ENCODE data around the gene MED19.

Gene MED19

GRCh38 chr11:57656885-57657193, 55.2 kb downstream of the MED19 start:
- in situ Hi-C loops (cut with MboI; ENCODE audit: low sequenced_read_pairs): no loop called here
